GM21447 (cell line): ENCODE measurements around the gene GRIN2A.

Experiments used
- ATAC-seq: cut with Tn5 transposase; IDR thresholded peaks from one replicate; pipeline ENCODE4 v1.9.1; 2021; ENCODE audit not compliant: unreplicated experiment

GRIN2A gene

DNA sequence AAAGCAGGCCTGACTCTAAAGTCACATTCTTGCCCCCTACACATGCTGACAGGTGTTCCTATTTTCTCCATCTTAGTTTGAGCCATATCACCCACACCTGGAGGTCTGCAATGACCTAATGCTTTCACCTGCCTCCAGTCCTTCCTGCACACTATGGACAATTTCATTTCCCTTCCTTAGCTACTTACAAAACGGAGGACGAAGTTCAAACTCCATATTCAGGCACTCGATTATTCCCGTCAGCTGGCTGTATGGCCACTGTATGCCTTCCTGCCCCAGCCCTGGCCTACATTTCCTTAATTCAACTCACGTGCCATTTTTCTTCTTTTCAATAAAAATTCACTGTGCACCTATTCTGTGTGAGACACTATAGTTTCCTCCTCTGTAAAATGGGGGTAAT is 44.9 kb downstream of the GRIN2A start:
- no peak for ATAC-seq

DNA sequence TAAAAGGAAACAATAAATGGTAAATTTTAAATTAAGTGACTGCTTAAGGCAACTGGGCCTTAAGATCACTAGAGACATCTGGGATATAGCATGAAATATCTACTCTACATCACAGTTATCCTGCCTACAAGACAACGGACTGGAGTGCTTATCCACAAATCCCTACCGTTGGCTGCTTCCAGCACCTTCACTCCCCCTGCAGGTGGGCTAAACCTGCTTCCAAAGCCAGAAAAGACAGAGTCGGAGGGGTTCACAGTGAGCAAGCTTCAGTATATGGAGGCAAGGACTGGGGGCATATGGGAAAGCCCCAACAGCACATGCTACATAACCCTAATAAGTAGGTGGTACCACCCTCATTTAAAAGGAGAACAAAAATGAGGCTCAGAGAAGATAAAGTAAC is 45.3 kb downstream of the GRIN2A start:
- no peak for ATAC-seq

DNA sequence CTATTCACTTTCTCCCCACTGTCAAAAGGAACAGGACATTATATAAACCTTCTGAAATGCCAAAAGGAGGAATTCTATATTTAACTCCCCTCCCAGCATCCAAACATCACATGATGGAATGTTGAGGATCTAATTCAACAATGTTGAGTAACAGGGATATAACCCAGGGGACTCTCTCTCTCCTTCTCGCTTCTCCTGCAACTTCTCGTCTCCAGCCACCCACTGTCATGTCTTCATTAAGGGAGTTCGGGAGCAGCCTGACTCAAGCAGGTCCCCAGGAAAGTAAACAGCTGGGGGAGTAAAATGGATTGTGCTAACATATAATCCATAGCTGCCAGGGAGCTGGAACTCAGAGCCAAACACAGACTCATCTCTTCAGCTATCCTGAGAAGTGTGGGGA is 51.7 kb downstream of the GRIN2A start:
- no peak for ATAC-seq

DNA sequence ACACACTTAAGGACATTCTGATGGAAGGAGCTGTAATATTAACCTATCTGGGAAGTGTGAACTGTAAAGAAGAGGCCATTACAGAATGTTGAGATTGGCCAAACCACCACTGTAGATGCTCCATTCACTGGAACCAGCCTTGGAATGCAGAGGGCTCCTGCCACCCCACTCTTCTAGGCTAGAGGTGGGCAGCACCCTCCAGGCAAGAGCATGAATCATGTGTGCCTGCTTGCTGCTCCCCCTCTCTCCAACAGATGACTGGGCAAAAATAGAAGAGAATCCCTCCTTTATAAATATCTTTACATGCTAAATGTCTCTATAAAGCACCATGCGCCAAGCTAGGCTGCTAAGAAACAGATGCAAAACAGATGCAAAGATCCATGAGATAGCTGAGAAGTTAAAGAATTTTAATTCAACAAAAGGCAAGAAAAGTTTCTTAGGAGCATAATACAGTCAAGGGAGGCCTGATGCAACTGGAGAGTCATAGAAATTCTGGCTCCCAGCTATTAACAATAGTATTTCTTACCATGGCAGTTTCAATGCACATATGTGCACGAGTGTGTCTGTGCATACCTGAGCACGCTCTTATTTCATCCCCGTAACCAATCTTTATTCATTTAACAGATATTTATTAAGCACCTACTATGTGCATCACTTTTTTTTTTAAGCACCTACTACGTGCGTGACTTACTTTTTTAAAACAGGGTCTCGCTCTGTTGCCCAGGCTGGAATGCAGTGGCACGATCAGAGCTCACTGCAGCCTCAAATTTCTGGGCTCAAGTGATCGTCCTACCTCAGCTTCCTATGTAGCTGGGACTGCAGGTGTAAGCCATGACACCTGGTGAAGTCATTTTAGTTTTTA is 53.6 kb downstream of the GRIN2A start:
- ATAC-seq: no peak

DNA sequence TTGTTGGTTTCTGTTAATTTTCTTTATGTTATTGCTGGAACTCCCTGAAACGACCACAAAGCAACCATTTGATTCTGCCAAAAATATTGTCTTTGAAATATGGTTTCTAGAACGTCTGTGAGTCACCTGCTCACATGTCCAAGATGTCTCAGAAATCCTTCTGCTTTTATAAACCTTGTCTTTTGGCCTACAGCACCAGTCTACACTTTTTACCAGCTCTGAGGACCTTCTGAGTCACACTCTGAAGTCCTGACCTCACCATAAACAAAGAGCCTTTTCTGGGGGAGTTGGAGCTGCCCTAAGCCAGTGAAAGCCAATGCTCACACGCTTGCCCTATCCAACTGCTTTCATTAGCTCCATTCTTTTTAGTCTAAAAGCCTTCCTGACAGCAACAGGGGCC is 55.5 kb downstream of the GRIN2A start:
- no peak for ATAC-seq

DNA sequence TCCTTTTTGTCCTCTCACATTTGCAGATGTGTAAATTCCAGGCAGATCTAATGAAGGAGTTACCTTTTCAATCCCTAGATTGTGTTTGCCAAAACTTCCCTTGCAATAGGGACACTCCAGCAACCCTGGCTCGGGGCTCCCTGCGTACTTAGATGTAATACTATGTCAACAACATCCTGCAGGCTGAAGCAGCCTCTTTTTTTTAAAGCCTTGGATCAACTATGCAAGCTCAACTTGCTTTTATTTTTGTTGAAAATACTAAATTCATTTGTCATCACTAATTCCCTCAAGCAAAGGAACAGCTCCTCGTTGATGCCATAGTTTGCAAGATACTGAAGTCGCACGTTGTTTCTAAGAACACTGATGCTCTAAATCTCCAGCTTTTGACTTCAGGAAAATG is 59.1 kb downstream of the GRIN2A start:
- no peak for ATAC-seq

DNA sequence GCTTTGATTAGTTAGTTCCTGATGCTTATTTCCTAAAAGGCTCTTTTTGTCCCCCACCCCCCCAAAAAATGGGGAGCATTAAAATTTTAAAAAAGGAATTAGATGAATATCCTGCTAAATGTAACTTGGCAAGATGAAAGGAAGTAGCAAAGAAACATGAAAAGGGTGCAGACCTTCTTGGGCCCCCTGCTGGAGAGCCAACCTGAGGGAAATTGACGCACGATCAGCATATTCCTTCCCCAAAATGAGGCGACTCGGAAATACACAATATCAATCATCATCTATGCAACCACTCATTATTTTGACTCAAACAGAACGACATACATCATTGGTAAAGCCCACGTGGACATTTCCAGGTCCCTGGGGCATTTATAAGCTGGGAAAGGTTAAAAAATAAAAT is 59.7 kb downstream of the GRIN2A start:
- ATAC-seq: no peak

DNA sequence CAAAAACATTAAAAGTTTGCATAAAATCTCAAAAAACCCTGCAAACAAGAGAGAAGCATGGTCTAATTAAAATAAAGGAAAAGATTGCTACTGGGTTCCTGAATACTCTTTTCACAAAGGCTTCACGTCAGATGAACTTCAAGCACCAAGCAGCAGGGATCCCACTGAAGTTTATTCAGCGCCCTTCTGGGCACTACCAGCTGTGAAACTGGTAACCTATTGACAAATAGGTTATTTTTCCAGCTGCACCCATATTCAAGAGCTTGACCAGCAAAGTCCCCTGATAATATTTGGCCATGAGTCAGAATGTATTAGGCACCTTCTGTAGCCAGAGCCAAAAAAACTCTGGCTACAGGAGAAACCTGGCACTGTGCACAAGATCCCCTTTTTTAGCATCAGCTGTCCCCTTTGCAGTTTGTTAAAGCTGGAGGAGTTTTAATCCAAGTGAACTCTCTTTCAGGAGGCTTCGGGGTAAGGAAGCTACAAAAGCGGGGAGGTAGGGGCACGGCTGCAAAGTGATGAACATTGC is 60.3 kb downstream of the GRIN2A start:
- ATAC-seq: no peak

DNA sequence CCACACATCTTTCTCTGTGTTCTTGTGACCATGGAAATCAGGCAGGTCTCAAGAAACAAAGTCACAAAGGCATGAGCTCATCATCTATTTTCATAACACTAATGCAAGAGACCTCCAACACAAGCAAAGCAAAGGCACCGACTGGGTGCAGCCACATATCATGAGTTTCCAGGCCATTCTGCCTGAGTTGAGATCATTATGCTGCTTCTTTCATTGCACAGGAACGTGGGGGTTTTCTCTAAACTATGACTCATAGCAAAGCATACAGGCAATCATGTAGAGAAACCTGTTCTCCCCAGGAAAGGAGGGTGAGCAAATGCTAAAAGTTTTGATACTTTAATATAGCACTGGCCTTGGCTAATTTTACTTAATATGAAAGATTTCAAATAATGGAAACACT is 60.7 kb downstream of the GRIN2A start:
- ATAC-seq: no peak

DNA sequence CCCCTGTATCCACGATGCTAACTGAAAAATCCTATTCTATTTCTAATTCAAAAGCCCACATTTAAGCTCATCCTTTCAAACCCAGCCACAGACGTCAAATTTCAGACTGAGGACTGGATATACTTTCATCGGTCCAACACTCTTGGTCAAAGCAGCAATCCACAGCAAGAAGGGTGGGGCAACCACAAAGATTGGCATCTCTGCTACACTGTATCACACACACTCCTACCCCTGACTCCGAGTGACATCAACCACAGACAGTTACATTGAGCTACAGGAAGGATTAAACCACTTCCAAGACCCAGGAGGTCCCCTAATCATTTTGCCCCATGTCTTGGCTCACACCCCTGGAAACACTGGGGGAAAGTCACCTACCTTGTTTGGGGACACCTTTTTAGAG is 61.3 kb downstream of the GRIN2A start:
- ATAC-seq: no peak

DNA sequence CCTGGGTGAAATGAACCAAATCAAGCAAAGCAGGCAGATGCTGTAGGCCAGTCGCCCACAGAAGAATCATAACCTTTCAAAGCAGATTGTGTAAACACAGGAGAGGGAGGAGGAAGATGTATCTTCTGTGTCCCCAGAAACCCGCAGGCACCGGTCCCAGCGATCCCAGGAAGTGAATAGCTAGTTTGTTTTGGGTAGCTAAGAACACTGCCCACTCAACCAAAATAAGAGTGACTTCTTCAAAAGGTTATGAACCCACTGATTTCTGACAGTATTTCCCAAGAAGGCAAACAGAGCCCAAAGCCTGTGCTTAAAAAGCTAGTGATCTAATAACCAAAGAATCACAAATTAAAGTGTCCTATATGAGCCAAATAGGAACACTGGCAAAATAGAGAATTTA is 67.8 kb downstream of the GRIN2A start:
- ATAC-seq: no peak

DNA sequence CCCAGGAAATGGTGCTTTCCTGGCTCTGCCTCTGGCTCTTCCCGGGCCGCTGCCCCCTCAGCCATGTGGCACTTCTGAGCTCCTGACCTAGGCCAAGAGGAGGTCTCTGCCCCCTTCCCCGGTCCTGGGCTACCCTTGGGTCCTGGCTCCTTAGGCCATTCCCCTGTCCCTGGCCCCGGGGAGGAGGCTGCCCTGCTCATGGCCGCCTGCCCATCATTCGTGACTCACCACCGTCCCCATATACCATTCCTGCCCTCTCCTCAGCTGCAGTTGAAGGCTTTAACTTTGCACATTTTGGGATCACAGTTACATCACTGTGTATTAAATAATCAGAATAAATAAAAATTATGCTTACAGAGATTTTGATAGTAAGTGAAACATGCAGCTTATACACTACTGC is 69.0 kb downstream of the GRIN2A start:
- no peak for ATAC-seq

DNA sequence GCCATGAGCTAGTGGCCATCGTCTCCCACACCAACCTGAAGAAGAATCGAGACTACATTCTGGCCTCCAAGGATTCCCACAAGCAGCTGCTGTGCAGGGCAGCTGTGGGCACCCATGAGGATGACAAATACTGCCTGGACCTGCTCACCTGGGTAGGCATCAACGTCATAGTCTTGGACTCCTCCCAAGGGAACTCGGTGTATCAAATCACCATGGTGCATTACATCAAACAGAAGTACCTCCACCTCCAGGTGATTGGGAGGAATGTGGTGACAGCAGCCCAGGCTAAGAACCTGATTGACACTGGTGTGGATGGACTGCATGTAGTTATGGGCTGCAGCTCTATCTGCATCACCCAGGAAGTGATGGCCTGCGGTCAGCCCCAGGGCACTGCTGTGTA is 70.2 kb downstream of the GRIN2A start:
- no peak for ATAC-seq

DNA sequence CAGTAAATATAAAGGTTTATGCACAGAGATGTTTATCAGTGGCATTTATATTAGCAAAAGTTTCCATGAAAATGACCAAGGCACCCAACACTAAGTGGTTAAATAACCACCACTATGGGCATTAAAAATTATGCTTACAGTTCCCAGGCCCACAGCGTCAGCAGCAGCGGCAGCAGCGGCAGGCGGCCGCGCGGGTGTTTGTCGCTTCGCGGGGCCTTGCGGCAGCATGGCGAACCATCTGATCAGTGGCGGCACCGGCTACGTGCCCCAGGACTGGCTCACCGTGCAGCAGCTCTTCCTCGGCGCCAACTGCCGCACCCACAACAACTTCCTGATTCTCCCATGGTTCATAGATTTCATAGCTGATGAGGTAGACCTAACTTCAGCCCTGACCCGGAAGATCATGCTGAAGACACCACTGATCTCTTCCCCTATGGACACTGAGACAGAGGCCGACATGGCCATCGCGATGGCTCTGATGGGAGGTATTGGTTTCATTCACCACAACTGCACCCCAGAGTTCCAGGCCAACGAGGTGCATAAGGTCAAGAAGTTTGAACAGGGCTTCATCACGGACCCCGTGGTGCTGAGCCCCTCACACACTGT is 71.0 kb downstream of the GRIN2A start:
- no peak for ATAC-seq

DNA sequence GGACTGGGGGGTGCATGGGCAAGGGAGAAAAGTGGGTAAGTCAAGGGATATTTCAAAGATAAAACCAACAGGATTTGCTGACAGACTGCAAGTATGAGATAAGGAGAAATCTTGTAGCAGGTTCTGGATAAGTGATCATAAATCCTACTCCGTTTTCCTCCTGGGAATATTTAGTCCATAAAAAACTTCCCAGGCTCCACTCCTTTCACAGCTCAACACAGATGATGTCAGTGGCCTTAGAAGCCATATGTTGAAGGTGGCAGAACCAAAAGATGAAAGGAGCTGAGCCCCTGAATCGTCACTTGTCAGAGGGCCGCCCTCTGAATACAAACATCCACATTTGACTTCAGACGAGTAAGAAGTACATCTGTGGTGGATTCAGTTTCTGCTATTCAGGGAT is 71.7 kb downstream of the GRIN2A start:
- ATAC-seq: no peak

DNA sequence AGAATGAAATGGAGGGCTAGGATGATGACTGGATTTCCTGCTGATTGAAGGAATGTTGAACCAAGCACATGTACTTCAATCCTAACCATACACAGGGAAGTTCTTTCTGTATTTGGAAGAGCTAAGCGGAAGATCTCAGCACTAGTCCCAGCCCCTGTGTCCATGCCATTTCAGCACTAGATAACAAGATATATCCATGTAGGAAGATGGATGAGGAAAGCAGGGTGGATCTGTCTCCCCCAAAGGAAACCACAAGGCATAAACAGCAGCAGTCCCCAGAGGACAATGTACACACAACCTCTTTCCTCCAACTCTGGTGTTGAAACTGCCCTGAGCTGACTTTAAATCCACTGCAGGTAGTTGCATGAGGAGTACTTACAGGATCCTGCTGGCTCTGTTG is 75.1 kb downstream of the GRIN2A start:
- ATAC-seq: no peak

DNA sequence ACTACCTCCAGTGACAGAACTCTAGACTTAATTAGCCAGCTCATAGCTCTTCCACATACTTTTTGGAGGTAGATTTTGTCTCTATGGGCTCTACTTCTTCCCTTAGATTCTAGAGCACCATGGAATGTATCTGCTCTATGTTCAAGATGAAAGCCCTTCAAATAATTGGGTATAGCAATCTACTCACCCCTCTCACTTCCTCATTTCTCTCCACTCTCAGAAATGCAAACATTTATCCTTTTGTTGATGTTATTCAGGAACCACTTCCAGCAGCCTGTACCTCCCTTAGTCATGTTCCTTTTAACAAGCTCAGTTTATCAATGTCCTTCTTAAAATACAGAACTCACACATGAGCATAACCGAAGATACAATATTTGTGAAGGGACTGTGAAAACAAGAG is 78.5 kb downstream of the GRIN2A start:
- no peak for ATAC-seq

DNA sequence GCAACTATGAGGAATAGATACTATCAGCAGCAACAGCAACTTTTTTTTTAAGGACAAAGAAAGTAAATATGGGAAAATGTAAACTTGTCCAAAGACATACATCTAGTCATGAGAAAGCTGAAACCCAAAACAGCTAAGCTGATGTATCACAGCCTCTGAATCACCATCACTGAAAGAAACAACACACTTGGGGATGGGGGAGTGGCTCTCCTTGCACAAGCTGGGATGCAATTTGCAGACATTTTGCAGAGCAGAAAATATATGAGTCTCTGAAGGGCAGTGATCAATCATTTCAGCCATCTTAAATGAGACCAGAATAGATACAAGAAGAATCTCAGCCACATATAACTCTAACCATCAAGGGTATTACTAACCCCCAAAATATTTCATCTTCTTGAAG is 79.1 kb downstream of the GRIN2A start:
- ATAC-seq: no peak

DNA sequence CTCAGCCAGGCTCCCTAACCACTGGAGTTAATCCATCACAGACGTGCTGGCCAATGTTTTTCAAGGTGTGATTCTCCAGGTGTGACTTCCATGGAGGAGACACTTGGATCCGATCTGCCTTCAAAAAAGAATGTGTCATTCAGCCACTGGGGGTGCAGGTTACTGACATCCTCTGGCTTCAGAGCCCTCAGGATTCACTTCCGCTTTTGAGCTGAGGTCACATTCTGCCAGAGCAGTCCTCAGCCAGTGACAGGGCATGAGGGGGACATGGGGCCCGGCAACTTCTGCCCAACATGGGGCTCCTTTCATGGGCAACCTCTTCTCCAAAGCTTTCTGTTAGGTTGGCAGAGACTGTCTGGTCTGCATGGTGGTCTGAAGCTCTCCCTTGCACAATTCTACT is 81.4 kb downstream of the GRIN2A start:
- no peak for ATAC-seq

DNA sequence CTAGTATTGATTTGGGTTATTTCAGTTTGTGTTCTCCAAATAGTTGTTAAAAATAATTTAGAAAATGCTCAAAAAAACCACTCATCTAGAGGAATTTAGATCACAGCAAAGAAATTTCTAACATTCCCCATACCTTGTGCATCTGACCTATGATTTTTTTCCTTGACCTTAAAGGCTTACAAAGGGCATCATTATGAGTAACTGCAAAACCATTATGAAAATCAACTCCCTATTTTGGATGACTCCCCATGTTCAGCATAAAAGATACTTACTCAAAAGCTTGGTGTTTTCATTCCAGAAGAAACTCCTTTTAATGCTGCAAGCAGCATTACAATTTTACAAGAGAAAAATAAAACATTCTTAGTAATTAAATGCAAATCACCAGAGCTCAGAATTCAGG is 83.2 kb downstream of the GRIN2A start:
- no peak for ATAC-seq

DNA sequence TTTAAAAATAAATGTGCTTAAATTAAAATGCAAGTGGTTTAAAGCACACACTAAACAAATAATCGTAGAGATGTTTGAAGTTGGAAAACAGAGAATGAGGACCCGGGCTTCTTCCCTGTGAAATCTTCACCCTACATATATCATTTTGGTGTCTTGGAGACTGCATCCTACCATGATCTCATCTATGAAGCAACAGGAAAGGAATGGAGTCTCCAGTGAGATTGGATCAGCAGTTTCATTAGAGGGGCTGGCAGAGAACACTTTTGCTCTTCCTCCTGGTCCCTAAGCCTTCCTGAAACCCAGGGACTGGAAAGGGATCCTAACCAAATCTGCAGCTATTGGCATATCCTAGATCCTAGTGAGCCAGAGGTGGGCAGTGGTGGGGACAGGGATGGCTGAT is 85.0 kb downstream of the GRIN2A start:
- ATAC-seq: no peak

DNA sequence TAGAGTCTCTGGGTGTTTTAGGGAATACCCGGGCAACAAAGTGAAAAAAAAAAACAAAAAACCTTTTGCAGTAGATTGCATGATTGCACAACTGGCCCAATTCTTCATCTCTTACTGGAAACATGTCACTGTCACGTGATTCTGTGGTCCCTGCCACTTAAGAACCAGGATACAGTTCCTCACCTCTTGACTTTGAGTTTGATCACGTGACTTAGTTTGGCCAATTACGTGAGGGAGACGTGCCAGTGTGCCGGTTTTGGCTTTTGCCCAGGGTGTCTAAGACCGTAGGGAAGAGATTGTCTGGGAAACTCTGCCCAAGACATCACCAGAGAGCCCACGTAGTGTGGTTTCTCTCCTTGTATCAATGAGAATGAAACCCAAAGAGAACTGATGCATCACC is 88.7 kb downstream of the GRIN2A start:
- ATAC-seq: no peak

DNA sequence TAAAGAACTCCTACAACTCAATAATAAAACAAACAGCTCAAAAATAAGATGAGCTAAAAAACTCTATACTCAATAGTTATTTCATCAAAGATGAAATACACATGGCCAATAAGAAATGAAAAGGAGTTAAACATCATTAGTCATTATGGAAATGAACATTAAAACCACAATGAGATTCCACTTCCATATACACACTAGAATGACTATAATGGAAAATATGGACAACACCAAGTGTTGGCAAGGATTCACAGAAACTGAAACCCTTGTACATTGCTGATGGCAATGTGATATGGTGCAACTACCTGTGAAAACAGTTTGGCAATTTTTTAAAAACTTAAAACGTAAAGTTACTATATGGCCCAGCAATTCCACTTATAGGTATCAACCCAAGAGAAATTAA is 91.4 kb downstream of the GRIN2A start:
- no peak for ATAC-seq
